ENCODE data around the gene GTPBP10.

GTPBP10 gene

DNA sequence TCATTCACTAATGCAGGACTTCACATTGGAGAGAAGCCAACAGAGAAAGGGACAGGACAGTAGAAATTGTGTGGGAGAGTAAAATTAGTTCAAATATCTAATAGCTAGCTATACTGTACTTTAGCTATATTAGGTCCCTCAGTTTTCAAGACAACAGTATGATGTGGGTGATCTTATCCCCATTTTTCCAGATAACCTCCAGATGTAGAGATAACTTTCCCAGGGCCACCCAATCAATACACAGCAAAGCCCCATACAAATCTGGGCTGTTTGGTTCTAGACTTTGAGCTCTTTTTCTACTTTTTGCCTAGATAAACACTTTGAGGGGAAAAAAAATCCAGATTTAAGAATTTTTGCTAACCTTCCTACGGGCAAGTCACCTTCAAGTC is 56.3 kb downstream of the GTPBP10 start:
- H3K27ac Mint-ChIP-seq: peak overlapping the region; percentile 92
- peaks cover 4% of the 10 kb centered on the region for H3K36me3 Mint-ChIP-seq (ENCODE audit: low read depth)
- H3K4me3 Mint-ChIP-seq: peak overlapping the region; percentile 94
- peaks cover 12% of the 10 kb centered on the region for H3K9me3 Mint-ChIP-seq
- no peaks in the 10 kb centered on the region for H3K27me3 Mint-ChIP-seq
- peaks cover 25% of the 10 kb centered on the region for H3K4me1 Mint-ChIP-seq (ENCODE audit: low read depth)

DNA sequence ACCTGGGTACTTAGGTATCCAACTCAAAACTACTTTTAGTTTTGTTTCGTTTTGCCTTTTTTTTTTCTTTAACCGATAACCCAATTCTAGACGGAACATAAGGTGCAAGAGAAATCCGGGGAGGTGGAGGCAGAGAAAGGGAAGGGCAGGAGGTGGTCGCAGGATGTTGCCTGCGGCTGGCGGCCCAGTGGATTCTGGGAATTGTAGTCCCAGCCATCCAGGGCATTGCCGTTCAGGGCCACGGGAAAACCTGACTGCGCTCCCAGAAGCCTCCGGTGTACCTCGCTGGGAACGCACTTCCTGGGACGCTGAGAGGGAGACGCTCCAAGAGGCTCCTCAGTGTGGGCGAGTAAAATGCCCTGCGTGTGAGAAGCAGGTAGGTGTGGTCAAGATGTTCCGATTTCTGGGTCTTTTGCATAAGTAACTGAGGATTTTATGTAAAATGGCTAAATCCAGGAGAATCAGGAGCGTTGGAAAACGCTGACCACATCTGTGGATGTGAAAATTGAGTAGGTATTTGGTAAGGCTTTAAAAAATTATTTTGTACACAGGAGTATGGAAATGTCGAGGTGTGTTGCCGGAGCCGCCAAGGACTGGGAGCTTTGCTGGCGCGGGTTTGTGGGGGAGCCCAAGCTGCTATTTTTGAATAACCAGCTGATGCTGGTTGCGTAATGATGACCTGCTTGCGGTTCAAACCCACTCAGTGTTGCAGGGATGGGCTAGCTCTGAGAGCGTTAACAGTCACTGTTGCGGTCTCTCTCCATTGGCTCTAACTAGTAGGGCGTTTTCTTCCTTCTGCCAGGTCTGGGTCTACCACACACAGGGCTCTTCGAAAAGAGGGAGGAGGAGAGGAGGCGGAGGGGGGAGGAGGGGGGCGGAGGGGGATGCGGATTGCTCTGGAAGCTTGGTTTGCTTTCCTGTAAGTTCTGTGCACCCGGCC is 56.9 kb downstream of the GTPBP10 start, which contains the start of gene CLDN12:
TSS of gene CLDN12 (plus strand) at position 288 of the 940 bp plus-strand sequence. CDS start 9,216 bp downstream, outside the sequence.
- Mint-ChIP-seq H3K36me3 (ENCODE audit: low read depth) (peaks cover 4% of the 10 kb centered on the region), H3K27ac (peak within 1 kb of the TSS; percentile 92)

GRCh38 chr7:90404777-90405176 is 58.3 kb downstream of the GTPBP10 start:
- Mint-ChIP-seq H3K27ac (no peak overlapping the region), H3K9me3 (peaks cover 4% of the 10 kb centered on the region), H3K4me3 (peak overlapping the region; percentile 94), H3K27me3 (no peaks in the 10 kb centered on the region), H3K4me1 (ENCODE audit: low read depth) (peaks cover 25% of the 10 kb centered on the region), H3K36me3 (ENCODE audit: low read depth) (peaks cover 4% of the 10 kb centered on the region)

More for the DNA sequence above, 56.9 kb downstream of the GTPBP10 start, which contains the start of gene CLDN12:
- Mint-ChIP-seq H3K4me3 (peak within 1 kb of the TSS; percentile 94), H3K9me3 (peaks cover 9% of the 10 kb centered on the region), H3K27me3 (no peaks in the 10 kb centered on the region), H3K4me1 (ENCODE audit: low read depth) (peaks cover 25% of the 10 kb centered on the region)

DNA sequence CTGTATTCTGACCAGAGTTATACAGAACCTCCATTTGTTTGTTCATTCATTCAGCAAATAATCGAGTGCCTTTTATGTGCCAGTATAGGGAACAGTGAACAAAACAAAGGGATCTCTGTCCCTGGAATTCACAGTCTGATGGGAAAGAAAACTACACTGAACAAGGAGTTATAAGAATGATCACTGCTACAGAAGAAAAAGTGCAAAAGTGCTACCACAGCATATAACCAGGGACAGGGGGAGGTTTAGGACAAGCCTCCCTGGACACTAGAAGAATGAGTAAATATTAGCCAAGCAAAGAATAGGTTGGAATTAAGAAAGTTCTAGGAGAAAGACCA is 60.9 kb downstream of the GTPBP10 start:
- H3K36me3 Mint-ChIP-seq (ENCODE audit: low read depth): peaks cover 8% of the 10 kb centered on the region
- H3K27me3 Mint-ChIP-seq: no peaks in the 10 kb centered on the region
- H3K4me1 Mint-ChIP-seq (ENCODE audit: low read depth): peaks cover 24% of the 10 kb centered on the region
- H3K27ac Mint-ChIP-seq: no peak overlapping the region
- H3K9me3 Mint-ChIP-seq: no peaks in the 10 kb centered on the region
- H3K4me3 Mint-ChIP-seq: no peak overlapping the region

- Mint-ChIP-seq H3K27ac (no peak overlapping the region), H3K36me3 (ENCODE audit: low read depth) (peaks cover 9% of the 10 kb centered on the region), H3K4me1 (ENCODE audit: low read depth) (peaks cover 17% of the 10 kb centered on the region), H3K4me3 (no peak overlapping the region), H3K27me3 (no peaks in the 10 kb centered on the region), H3K9me3 (no peaks in the 10 kb centered on the region)
Observed at GRCh38 chr7:90408142-90408541, 61.6 kb downstream of the GTPBP10 start.

- Mint-ChIP-seq H3K27me3 (no peaks in the 10 kb centered on the region), H3K9me3 (no peaks in the 10 kb centered on the region), H3K4me1 (ENCODE audit: low read depth) (peaks cover 4% of the 10 kb centered on the region), H3K27ac (no peak overlapping the region), H3K36me3 (ENCODE audit: low read depth) (peaks cover 4% of the 10 kb centered on the region), H3K4me3 (no peak overlapping the region)
Observed at GRCh38 chr7:90409667-90410066, 63.2 kb downstream of the GTPBP10 start.

- Mint-ChIP-seq H3K36me3 (ENCODE audit: low read depth) (peaks cover 4% of the 10 kb centered on the region), H3K4me3 (no peak overlapping the region), H3K27ac (no peak overlapping the region), H3K27me3 (no peaks in the 10 kb centered on the region), H3K4me1 (ENCODE audit: low read depth) (no peaks in the 10 kb centered on the region), H3K9me3 (no peaks in the 10 kb centered on the region)
Observed at GRCh38 chr7:90411510-90411909, 65.0 kb downstream of the GTPBP10 start.

DNA sequence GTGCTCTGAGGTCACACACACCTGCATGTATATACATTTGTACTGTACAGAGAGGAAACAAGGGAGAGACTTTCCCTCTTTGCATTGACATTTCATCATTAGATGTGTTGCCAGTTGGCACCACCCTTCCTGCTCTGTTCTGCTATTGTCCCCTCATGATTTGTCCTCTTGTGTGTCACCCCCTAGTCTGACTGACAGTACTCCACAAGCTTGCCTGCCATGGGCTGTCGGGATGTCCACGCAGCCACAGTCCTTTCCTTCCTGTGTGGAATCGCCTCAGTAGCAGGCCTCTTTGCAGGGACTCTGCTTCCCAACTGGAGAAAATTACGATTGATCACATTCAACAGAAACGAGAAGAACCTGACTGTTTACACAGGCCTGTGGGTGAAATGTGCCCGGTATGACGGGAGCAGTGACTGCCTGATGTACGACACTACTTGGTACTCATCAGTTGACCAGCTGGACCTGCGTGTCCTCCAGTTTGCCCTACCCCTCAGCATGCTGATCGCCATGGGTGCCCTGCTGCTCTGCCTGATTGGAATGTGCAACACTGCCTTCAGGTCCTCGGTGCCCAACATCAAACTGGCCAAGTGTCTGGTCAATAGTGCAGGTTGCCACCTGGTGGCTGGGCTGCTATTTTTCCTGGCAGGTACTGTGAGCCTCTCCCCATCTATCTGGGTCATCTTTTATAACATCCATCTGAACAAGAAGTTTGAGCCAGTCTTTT is 66.1 kb downstream of the GTPBP10 start:
- H3K27ac Mint-ChIP-seq: no peak overlapping the region
- H3K4me3 Mint-ChIP-seq: no peak overlapping the region
- peaks cover 4% of the 10 kb centered on the region for H3K36me3 Mint-ChIP-seq (ENCODE audit: low read depth)
- no peaks in the 10 kb centered on the region for H3K9me3 Mint-ChIP-seq
- no peaks in the 10 kb centered on the region for H3K4me1 Mint-ChIP-seq (ENCODE audit: low read depth)
- H3K27me3 Mint-ChIP-seq: no peaks in the 10 kb centered on the region

- no peak overlapping the region for H3K27ac Mint-ChIP-seq
- H3K4me1 Mint-ChIP-seq (ENCODE audit: low read depth): no peaks in the 10 kb centered on the region
- H3K9me3 Mint-ChIP-seq: no peaks in the 10 kb centered on the region
- H3K4me3 Mint-ChIP-seq: no peak overlapping the region
- H3K36me3 Mint-ChIP-seq (ENCODE audit: low read depth): peaks cover 4% of the 10 kb centered on the region
- H3K27me3 Mint-ChIP-seq: no peaks in the 10 kb centered on the region
Observed at GRCh38 chr7:90413185-90413528, 66.6 kb downstream of the GTPBP10 start.

- Mint-ChIP-seq H3K4me3 (no peak overlapping the region), H3K27ac (no peak overlapping the region), H3K9me3 (no peaks in the 10 kb centered on the region)
Observed at GRCh38 chr7:90421651-90422050, 75.1 kb downstream of the GTPBP10 start.

DNA sequence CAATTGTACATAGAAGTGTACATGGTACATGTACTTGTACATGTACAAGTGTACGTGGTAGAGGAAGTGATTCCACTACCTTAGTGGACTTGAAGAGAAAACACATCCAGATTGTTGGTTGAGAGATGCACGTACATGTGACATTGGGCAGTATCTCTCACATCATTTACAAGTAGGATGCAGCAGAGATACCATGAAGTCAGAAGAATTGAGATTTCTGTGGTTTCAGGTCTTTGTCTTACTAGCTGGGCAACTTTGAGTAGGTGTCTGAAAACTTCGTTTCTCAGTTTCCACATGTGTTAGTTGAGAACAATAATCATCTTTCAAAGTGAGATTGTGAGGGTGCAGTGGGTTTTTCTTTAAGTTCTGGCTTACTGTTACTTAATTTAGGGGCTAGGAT is 78.2 kb downstream of the GTPBP10 start:
- peaks cover 18% of the 10 kb centered on the region for H3K4me1 Mint-ChIP-seq (ENCODE audit: low read depth)
- H3K36me3 Mint-ChIP-seq (ENCODE audit: low read depth): no peaks in the 10 kb centered on the region
- no peaks in the 10 kb centered on the region for H3K27me3 Mint-ChIP-seq
- H3K9me3 Mint-ChIP-seq: no peaks in the 10 kb centered on the region
- peak overlapping the region; percentile 15 for H3K4me3 Mint-ChIP-seq
- H3K27ac Mint-ChIP-seq: peak overlapping the region; percentile 60

More at GRCh38 chr7:90421651-90422050, 75.1 kb downstream of the GTPBP10 start:
- no peaks in the 10 kb centered on the region for H3K27me3 Mint-ChIP-seq
- H3K4me1 Mint-ChIP-seq (ENCODE audit: low read depth): peaks cover 18% of the 10 kb centered on the region
- no peaks in the 10 kb centered on the region for H3K36me3 Mint-ChIP-seq (ENCODE audit: low read depth)

DNA sequence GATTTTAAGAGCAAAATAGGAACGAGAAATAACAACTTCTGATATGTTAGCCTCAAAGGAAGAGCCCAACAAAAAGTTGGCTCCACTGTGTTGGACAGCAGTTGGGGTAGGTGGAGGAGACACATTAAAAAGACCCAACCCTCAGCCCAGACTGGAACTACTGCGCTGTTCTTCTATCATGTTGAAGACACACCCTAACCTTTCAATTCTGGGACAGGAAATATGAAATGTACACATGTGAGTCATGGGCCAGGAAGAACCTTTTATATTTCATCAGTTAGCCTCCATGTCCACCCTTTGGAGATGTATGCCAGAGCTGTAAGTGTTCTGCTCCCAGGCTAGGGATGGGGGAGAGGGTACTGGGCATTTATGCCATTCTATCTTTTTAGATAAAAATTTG is 78.9 kb downstream of the GTPBP10 start:
- Mint-ChIP-seq H3K27ac (peak overlapping the region; percentile 60), H3K4me1 (ENCODE audit: low read depth) (peaks cover 18% of the 10 kb centered on the region), H3K27me3 (no peaks in the 10 kb centered on the region), H3K36me3 (ENCODE audit: low read depth) (no peaks in the 10 kb centered on the region), H3K4me3 (no peak overlapping the region), H3K9me3 (no peaks in the 10 kb centered on the region)

DNA sequence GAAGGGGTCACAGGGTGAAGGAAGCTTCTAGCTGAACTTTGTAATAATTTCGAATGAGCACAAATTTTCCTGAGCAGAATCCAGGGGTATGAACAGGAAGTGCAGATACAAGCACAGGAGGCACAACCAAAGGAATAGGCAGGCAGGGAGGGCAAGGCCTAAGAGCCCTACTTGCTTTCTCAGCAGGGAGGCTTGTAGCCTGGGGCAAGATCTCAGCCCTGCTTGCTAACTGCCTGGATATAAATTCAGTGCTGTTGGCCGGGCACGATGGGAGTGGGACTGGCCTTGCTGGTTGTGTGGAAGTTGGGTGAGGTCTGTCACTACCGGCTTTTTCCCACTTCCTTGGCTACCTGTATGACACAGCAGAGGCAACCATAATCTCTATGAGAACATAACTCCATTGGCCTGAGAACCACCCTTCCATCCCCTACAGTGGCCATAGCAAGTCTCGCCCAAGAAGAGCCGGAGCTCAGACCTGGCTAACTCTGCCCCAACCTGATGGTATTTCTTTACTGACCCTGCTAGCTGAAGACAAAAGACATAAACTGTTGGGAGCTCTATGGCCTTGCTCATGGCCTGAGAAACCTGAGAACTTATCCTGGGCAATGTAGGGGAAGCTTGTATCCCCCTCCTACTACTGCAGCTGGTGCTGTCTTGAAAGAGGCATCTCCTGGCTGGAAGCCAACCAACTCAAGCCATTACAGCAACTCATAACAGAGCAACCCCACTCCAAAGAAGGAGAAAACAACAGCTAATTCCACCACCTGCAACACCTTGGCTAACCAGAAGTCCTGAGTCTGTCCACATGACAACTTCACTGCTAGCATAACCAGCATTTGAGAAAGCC is 84.3 kb downstream of the GTPBP10 start:
- Mint-ChIP-seq H3K36me3 (ENCODE audit: low read depth) (no peaks in the 10 kb centered on the region), H3K27me3 (peaks cover 12% of the 10 kb centered on the region), H3K9me3 (no peaks in the 10 kb centered on the region), H3K4me3 (no peak overlapping the region), H3K27ac (no peak overlapping the region), H3K4me1 (ENCODE audit: low read depth) (peaks cover 1% of the 10 kb centered on the region)

DNA sequence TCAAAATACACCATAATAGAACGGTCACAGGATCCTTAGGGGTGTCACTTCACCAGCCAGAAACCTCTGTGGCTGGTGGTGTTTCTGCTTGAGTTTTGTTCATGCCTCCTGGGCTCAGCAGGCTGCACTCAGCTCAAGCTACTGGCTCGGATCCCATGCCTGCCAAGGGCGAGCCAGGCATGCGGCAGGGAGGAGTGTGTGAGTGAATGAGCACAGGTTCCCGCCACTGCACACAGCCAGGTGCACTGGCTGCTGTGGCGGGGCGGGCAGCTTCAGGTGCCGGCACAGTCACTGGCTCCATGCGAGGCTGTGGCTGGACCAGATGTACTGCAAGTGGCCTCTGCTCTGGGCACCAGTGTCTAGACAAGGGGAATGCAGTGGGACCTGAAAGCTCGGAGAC is 86.2 kb downstream of the GTPBP10 start:
- H3K27me3 Mint-ChIP-seq: peaks cover 25% of the 10 kb centered on the region
- no peaks in the 10 kb centered on the region for H3K9me3 Mint-ChIP-seq
- no peak overlapping the region for H3K4me3 Mint-ChIP-seq
- no peaks in the 10 kb centered on the region for H3K36me3 Mint-ChIP-seq (ENCODE audit: low read depth)
- H3K27ac Mint-ChIP-seq: no peak overlapping the region
- no peaks in the 10 kb centered on the region for H3K4me1 Mint-ChIP-seq (ENCODE audit: low read depth)

Data from stimulated activated naive CD8-positive, alpha-beta T cell treated with anti-CD3 and anti-CD28 coated beads, Interleukin-15, Interleukin-2, amounts not matched to agents 100 ng/mL and 50 ng/mL, for 24 hours (primary cell).